Measurements from ENCODE around the gene LCN6.

The LCN6 gene

GRCh38 chr9:136740069-136740468 is 8.3 kb downstream of the LCN6 start:
- Mint-ChIP-seq H3K27me3 (ENCODE audit: low read depth) (peaks cover 9% of the 10 kb centered on the region), H3K9me3 (no peaks in the 10 kb centered on the region), H3K36me3 (ENCODE audit: low read depth) (no peaks in the 10 kb centered on the region), H3K4me1 (no peaks in the 10 kb centered on the region), H3K4me3 (no peak overlapping the region), H3K27ac (no peak overlapping the region)
- TF ChIP-seq CTCF (IDR thresholded peaks at IDR 0.05; ENCODE audit: unreplicated experiment in 3 of 3): no peak

- TF ChIP-seq CTCF (IDR thresholded peaks at IDR 0.05; ENCODE audit: unreplicated experiment in 3 of 3): no peak
- H3K9me3 Mint-ChIP-seq: no peaks in the 10 kb centered on the region
- peaks cover 9% of the 10 kb centered on the region for H3K27me3 Mint-ChIP-seq (ENCODE audit: low read depth)
- H3K4me3 Mint-ChIP-seq: no peak overlapping the region
- no peaks in the 10 kb centered on the region for H3K36me3 Mint-ChIP-seq (ENCODE audit: low read depth)
- no peak overlapping the region for H3K27ac Mint-ChIP-seq
- no peaks in the 10 kb centered on the region for H3K4me1 Mint-ChIP-seq
Measured at GRCh38 chr9:136739509-136739908, 8.8 kb downstream of the LCN6 start.

DNA sequence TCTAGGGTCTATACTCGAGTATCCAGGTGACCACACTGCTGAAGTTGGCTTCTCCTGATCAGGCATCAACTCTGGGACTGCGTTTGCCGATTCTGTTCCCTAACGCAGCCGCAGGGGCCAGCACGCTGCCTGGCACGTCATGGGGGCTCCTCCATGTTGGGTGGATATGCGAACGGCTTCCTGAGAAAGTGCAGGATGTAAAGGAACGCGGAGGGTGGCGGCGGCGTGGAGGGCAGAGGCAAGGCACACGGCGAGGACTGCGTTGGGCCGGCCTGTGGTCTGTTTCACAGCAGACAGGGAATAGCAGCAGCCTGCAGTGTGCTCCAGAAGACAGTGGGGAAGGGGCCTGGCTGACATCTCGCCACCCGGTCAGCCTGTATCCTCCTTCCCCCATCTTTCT is 9.4 kb downstream of the LCN6 start:
- H3K27ac Mint-ChIP-seq: no peak overlapping the region
- no peaks in the 10 kb centered on the region for H3K36me3 Mint-ChIP-seq (ENCODE audit: low read depth)
- H3K4me3 Mint-ChIP-seq: no peak overlapping the region
- TF ChIP-seq CTCF (IDR thresholded peaks at IDR 0.05; ENCODE audit: unreplicated experiment in 3 of 3): no peak
- H3K9me3 Mint-ChIP-seq: no peaks in the 10 kb centered on the region
- H3K27me3 Mint-ChIP-seq (ENCODE audit: low read depth): peaks cover 10% of the 10 kb centered on the region
- H3K4me1 Mint-ChIP-seq: no peaks in the 10 kb centered on the region

GRCh38 chr9:136735812-136736480 is 12.4 kb downstream of the LCN6 start:
- Mint-ChIP-seq H3K4me3 (no peak overlapping the region), H3K9me3 (no peaks in the 10 kb centered on the region), H3K27me3 (ENCODE audit: low read depth) (peaks cover 13% of the 10 kb centered on the region), H3K4me1 (no peaks in the 10 kb centered on the region), H3K36me3 (ENCODE audit: low read depth) (no peaks in the 10 kb centered on the region), H3K27ac (no peak overlapping the region)
- TF ChIP-seq CTCF (IDR thresholded peaks at IDR 0.05; ENCODE audit: unreplicated experiment in 3 of 3): no peak

GRCh38 chr9:136734837-136735496 is 13.4 kb downstream of the LCN6 start:
- no peak overlapping the region for H3K4me3 Mint-ChIP-seq
- H3K36me3 Mint-ChIP-seq (ENCODE audit: low read depth): no peaks in the 10 kb centered on the region
- H3K27ac Mint-ChIP-seq: no peak overlapping the region
- H3K4me1 Mint-ChIP-seq: no peaks in the 10 kb centered on the region
- no peak for TF ChIP-seq CTCF (IDR thresholded peaks at IDR 0.05; ENCODE audit: unreplicated experiment in 3 of 3)
- H3K27me3 Mint-ChIP-seq (ENCODE audit: low read depth): peaks cover 13% of the 10 kb centered on the region
- no peaks in the 10 kb centered on the region for H3K9me3 Mint-ChIP-seq

- Mint-ChIP-seq H3K4me1 (no peaks in the 10 kb centered on the region), H3K36me3 (ENCODE audit: low read depth) (no peaks in the 10 kb centered on the region), H3K9me3 (no peaks in the 10 kb centered on the region), H3K27me3 (ENCODE audit: low read depth) (peaks cover 11% of the 10 kb centered on the region), H3K4me3 (no peak overlapping the region), H3K27ac (no peak overlapping the region)
- no peak for TF ChIP-seq CTCF (IDR thresholded peaks at IDR 0.05; ENCODE audit: unreplicated experiment in 3 of 3)
Measured at GRCh38 chr9:136733611-136734010, 14.7 kb downstream of the LCN6 start.
